Stimulated activated CD4-positive, alpha-beta T cell treated with anti-CD3 and anti-CD28 coated beads, TNF-alpha, amount 100 ng/mL, for 24 hours (primary cell): ENCODE results near the gene TREML4.
A peak's percentile ranks its signal among the peaks of the same experiment; 100 is the strongest.
"Not testable (repeated sequence)": the region's sequence is repeated elsewhere in the genome, so short reads cannot be mapped to it uniquely, and the experiment has no call there.

Experiments
- DNase-seq, 3 experiments: peaks; one replicate each; pipeline ENCODE4 v3.0.0-alpha.2; 2020; ENCODE audit warnings: low read depth in 3 of 3

Gene TREML4, protein sequence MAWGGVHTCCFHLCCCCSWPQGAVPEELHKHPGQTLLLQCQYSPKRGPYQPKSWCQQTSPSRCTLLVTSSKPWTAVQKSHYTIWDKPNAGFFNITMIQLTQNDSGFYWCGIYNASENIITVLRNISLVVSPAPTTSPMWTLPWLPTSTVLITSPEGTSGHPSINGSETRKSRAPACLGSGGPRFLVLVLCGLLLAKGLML

DNA sequence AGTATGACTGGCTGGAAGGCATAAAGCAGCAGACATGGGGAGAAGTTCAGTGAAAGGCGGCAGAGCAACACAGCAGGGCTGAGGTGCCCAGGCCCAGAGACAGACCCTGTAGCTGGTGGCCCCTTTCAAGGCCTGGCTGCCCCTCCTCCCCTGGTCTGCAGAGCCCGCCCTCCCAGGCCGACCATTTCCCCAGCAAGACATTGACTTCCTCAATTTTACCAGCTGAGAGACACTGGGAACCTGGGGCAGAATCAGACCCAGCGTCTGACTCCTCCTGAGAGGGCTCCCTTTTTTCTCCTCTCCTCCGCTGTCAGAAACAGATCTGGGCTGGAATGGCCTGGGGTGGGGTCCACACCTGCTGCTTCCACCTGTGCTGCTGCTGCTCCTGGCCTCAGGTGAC lies at the start of gene TREML4:
Gene TREML4, plus strand, starts transcription at position 254 of the 400 bp plus-strand sequence. Its CDS starts 79 bp downstream, at position 333.
- DNase-seq, result no peak

DNA sequence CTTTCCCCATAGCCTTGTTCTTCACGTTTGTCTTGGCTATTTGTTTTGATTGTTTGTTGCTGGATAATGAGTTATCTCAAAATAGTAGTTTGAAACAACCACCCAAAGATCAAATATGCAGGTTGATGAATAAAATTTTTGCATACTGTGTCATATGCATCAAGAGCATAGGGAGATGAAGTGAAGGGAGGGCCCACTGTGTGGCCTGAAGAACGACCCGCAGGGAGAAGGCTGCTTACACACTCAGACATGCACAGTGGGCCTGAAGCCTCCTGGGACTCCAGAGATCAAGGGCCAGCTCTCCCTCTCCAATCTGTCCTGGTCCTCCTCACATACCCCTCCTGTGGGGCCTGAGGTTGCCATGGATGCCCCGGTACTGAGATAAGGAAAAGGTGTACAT lies 49.0 kb upstream of the TREML4 start:
- no peak for DNase-seq

DNA sequence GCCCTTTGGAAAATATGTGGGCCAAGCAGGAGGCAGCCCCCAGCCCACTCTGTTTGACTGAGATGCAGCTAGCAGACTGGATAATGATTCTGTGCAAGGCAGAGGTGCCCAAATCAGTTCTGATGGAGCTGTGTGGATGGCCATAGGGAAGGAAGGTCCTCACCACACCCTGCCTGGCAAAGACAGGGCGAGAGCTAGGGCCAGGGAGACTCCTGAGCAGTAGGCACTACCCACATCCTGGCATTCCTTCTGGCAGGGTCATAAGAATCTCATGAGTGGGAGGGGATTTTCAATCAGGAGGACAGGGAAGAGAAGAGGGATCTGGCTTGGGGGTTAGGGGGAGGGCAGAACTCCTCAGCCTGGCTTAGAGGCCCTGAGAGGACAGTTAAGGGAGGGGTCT lies 46.6 kb upstream of the TREML4 start:
- no peak for DNase-seq

DNA sequence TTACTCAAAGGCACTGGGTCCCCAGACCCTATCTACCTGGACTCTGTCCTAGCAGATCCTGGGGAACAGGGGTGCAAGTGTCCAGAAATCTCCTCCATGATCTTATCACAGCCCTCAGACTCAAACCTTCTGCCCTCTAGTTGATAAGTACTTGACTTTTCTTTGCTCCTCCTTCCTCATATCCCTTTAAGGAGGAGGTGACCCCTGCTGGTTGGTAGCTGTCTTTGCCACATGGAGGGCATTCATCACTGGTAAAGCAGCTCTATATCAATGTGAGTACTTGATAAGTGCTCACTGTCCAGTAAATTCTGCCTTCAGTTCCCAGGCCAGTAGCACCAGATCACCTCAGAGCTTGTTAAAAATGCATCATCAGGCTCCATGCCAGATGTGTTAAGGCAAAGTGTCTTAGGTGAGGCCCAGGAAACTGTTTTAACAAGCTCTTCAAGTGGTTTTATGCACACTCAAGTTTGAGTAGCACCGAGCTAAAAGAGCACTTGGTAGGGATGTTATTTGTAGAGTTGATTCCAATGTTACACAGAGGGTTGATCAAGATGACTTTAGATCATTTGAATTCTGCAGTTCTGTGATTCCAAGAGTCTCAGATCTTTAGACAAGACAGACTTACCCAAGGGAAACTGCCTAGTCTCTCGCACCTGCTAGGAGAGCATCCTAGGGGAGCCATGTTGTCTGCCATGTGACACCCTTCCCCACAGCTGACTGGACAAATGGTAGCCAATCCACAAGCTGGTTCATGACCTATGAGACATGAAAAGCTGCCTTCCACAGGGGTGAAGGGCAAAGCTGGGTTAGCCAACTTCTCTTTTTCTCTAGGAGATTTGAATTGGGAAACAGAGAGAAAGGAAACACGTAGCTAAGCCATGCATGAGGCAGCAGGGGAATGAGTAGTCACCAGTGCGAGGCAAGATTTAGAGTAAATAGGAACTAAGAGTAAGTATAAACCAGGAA lies 45.8 kb upstream of the TREML4 start:
- peak in 2 of 3 experiments; percentile 24 to 31 for DNase-seq

DNA sequence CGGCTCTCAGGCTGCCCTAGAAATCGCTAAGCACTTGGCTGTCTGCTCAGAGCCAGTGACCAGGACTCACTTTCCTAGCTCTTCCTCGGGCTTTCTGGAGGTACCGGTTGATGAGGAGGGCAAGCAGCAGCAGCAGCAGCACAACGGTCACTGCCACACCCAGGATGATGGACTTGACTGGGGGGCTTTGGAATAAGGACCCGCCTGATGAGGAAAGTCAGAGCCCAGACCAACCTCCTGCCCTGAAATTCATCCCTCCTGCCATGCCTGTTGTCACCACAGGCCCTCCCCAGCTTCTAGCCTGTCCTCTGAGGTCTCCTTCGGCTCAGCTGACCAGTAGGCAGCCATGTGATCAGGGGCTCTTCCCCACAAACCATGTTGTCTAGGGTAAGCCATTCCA lies 43.4 kb upstream of the TREML4 start:
- DNase-seq, result no peak

DNA sequence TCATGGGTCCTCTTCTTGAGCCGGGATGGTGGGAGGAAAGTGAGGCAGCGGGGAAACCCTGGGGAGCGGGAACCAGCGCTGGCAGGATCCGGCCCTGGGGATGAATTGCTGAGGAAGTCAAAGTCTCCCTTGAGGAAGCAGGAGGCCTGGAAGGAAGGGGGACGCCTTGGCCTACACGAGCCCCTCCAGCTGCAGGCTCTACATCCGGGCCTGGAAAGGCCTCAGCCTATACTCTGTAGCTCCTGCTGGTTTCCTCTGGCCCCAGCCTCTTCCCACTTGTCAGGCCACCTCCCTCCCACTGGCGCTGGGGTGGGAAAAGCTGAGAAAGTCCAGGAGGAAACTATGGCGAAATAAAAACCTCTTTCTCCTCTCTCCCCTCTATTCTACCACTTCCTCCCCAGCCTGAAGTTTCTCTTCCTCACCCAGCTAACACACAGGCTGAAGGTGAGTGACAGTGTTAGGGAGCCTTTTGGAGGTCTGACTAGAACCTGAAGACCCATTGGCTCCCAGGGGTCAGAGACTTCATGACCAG lies 42.1 kb upstream of the TREML4 start:
- DNase-seq, result no peak

DNA sequence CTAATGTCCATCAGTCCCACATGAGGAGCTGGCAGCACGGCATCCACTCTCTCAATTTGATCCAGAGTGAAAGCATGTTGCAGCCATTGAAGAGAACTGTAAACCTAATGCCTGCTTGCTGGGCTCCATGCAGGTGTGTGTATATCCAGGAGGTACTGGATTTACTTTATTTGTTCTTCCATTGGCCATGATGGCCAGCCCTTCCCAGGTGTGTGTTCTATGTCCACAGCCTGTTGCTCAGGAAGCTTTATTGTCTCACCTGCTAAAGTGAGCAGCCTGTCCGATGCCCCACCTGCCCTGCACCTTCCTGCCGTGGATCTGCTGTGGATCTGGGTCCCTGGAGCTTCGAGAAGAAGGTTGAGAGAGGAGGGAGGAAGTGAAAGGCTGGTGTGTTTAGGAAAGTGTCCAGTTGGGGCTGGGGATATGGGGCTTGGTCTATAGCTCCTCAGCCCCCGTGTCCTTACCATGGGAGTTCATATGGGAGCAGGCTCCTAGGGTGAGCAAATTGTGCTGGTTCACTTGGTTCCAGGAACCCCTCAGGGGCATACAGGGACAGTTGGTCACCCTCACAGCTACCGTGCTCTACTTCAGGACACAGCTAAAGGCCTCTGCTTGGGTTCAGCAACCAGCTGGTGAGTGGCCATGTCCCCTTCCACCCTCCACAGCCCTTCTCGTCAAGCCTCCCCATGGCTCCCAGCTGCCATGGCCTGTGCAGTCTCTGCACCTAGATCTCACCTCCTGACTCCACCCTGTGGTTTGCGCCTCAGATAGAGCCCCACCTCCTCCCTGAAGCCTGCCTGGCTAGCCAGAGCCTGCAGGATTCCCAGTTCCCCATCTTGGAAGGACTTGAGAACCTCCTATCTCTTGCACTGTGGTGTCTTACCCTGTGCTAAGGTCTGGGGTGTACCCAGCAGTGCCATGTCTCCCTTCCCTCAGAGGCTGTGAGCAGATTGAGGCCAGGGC lies 39.9 kb upstream of the TREML4 start:
- DNase-seq, result no peak

DNA sequence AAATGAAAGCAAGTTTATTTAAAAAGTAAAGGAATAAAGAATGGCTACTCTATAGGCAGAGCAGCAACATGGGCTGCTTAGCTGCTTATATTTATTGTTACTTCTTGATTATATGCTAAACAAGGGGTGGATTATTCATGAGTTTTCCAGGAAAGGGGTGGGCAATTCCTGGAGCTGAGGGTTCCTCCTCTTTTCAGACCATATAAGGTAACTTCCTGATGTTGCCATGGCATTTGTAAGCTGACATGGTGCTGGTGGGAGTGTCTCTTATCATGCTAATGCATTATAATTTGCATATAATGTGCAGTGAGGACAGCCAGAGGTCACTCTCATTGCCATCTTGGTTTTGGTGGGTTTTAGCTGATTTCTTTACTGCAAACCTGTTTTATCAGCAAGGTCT lies 39.1 kb upstream of the TREML4 start:
- not testable (repeated sequence) for DNase-seq

DNA sequence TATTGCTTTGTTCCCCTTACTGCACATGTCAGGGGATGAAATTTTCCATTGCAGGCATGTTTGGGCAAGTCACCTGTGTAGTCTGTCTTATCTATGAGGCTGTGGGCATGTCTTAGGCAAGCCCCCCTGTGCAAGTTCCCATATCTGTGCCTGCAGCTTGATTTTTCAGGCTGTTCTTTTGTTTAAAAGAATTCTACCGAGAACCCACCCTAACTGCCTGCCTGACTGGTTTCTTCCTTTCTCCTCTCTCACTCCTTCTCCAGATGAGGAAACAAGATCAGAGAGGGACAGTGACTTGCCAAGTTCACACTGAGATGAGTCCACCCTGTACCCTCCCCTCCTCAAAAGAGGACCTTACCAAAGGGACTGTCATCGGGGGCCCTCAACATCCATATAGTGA lies 38.2 kb upstream of the TREML4 start:
- DNase-seq, result no peak

DNA sequence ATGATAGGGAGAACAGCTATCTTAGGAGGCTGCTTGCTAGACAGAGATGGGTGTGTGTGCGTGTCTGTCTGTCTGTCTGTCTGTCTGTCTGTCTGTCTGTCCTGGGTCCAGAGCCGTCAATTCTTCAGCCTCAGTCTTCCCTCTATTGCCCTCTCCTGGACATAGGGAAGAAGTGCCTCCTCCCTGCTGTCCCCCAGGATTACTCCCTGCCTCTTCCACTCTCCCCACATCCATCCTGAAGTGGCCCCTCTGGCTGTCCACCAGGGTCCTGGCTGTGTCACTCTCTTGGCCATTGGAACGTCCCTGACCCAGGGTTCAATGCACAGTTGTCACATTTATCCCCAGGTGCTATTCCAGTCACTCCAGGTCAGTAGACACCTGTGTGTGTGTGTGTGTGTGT lies 37.4 kb upstream of the TREML4 start:
- DNase-seq, result no peak

DNA sequence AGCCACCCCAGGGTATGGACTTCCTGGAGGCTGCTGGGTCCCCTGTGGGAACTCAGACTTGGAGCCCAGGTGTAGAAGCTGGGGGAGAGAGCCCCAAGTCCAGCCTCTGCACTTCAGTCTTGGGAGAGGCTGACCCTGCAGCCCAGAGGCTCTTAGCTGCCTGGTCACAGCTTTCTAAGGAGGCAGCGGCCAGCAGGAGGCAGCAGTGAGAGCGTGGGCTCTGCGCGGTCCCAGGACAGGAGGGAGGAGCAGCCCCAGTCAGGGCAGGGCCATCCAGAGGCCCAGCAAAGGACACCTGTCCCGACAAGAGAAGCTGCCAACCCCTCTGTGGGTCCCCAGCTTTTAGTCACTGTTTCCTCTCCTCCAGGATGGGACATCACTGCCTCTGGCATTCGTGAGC lies 36.6 kb upstream of the TREML4 start:
- peak in 1 of 3 experiments; percentile 49 for DNase-seq

DNA sequence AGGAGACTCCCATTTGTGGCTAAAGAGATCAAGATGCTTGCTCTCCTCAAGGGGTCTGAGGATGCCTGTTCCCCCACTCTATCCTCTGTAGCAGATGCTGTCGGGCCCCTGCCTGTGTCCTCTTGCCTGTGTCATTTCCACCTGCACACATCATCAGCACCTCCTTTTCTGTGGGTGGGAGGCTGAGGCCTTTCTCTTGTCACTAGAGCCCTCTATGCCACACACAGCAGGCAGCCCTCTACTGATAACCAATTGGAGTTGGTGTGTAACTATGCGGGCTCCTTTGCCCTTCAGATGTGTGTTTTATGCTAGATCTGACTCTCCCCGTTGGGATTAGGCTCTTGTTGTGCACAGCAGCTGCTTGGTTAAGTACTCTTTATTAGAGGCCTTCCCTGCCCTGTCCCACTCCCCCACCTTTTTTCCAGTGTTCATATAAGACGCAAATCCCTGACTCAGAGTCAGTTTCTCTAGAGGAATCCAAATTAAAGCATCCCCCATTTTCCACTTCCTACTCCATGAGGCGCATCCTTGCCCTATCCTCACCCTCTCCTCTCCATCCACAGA lies 34.9 kb upstream of the TREML4 start:
- DNase-seq, result no peak

DNA sequence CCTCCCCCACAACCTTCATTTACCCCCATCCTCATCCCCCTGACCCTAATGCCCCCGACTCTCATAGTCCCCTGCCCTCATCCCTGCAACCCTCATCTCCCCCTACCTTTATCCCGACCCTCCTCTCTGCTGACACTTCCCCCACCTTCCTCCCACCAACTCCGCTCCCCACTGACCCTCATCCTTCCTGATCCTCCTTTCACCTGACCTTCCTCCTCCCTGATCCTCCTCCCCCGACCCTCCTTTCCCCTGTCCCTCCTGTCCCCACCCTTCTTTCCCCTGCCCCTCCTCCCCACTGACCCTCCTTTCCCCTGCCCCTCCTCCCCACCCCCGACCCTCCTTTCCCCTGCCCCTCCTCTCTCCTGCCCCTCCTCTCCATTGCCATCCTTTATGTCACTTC lies 34.3 kb upstream of the TREML4 start:
- DNase-seq, result no peak

DNA sequence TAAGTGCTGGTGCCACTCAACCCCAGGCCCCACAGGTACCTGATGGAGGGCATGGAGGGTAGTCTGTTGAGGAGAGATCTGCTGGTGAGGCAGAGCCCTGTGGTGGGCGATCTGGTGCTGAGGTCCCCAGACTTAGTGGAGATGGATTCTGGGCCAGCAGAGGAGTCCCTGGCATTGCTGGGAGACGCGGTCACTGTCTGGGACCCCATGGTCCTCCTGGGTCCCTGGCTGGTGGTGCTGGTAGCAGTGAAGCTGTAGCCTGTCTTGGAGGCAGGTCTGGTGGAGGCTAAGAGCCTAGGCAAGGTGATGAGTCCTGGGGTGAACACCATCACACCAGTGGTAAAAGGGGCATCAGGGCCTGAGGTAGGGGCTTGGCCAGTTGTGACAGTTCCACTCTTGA lies 33.8 kb upstream of the TREML4 start:
- DNase-seq, result no peak

DNA sequence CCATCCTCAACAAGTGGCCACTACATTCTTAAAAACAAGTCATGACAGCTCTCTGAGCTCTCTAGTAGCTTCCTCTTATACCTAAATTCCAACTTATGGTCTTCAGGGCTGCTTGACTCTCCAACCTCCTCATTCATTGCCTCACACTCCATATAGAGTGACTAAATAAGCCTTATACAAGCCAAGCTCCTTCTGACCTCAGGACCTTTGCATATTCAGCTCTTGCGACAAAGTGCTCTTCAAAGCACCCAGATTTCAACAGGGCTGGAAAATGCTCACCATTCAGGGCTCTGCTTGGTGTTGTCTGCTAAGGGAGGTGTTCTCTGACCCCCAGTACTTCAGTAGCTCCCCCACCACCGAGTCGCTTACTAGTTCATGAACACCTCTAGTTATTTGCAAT lies 30.9 kb upstream of the TREML4 start:
- no peak for DNase-seq

DNA sequence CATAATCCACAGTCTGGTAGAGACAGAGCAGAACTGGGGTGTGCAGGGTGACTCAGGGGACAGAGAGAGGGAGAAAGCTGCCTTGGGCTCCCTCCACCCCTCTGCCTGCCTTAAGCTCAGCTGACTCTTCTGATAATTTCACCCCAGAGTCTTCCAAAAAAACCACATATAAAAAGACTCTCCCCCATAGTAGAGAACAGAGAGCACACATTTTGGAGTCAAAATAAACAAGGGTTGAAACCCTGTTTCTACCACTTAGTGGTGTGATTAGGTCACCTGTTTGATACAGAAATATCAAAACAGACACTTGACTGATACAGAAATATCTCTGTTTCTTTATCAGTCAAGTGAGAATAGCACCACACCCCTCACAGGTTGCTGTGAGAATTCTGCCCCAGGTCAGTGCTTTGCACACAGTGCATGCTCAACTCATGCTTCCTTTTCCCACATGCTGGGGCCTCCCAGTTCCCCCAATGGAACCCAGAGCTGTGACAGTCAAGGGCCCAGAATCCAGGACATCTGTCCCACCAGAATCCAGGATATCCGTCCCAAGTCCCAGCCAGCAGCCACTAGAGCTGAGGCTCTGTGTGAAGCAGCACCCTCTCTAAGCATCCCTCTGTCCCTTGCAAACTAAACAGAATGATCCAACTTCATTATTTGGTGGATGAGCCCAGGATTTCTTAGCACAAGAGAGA lies 28.4 kb upstream of the TREML4 start:
- peak in 1 of 3 experiments; percentile 16 for DNase-seq

DNA sequence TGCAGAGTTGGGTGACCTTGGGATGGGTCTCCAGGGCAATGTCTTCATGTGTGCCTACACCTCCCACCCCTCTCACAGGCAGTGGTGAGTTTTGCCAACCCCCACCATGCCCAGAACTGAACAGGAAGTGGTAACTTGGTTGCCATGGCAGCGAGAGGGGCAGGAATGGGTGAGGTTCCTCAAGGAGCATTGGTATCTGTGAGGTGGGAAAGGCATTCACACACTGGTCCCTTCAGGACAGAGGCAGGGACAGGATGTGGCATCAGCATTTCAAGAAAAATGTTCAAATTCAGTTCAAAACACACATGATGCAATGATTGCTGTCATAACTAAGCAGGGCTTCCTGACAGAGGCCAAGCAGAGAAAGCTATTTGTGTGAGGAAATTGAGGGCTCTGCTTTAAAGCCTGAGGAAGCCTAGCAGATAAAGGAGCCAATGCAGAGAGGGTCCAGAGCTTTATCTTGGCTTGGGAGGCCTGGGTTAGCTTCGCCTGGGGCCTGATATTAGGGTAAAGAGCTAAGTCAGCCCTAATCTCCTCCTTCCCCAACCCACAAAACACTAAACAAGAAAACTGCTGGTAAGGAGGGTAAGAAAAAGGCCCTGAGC lies 27.8 kb upstream of the TREML4 start:
- DNase-seq, result peak in 1 of 3 experiments; percentile 39

DNA sequence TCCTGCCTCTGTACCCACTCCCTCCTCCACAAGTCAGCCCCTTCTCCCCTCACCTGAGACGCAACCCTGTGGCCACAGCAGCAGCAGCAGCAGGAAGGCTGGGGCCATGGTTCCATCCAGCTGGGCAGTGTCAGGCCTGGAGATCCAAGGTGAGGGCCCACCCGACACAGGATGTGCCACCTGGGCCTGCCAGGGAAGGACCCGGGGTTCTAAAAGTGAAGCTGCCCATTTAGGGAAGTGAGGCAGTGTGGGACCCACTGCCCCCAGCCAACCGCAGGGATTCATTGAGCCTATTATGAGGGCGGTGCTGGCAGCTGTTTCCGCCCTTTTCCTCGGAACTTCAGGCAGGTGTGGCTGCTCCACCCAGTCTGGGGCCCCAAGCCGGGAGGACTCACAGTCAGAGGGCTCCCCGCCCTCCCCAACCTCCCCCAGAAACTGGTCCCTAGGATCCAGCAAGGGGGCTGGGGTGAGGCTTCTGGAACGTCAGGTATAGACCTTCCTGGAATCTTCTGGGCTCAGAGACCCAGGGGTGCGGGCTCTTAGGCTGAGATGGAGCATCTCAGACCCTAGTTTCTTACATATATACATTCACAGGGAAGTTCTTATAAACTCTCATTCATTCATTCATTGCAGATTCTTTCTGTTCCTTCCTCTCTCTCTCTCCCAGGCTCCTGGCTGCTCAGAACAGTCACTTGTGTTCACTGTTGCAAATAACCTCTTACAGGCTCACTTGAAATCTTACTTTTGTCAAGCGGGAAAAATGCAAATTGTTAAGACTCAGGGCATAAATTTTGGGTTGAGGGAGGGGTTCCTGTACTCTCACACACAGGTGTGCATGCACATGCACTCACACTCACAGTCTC lies 27.0 kb upstream of the TREML4 start, which contains the start of gene TREML2:
Gene TREML2, minus strand, starts transcription at position 249 of the 863 bp plus-strand sequence. Its CDS starts 141 bp downstream, at position 108.
- peak in 1 of 3 experiments; percentile 39 for DNase-seq

DNA sequence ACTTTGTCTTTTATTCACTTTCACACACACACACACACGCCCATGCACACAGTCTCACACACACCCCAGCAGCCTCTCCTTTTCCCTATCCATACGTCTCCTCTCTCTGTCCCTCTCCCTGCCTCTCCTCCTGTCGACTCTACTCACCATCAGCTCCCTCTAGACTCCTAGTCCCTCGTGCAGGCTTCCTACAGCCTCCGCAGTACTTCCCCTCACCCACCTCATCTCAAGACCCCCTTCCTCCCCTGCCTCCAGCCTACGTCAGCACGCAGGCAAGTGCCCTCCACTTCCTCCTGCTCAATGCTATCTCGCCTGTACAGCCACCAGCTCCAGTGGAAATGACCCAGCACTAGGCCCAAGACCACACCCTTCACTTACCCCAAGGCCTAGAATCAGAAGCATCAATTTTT lies 26.4 kb upstream of the TREML4 start:
- no peak for DNase-seq
